HUES64 (cell line): ENCODE data around the gene CSF2RB.

Experiments
- H3K27ac ChIP-seq: 2 replicates; pipeline ENCODE4 v1.7.0; 2013; ENCODE audit warnings: low read depth, low read length, inconsistent platforms
- H3K27me3 ChIP-seq: 2 replicates; pipeline ENCODE4 v1.6.1; 2013; ENCODE audit warnings: mild to moderate bottlenecking, low read length; ENCODE audit not compliant: insufficient read depth
- H3K36me3 ChIP-seq: 2 replicates; pipeline ENCODE4 v1.6.1; 2013; ENCODE audit warnings: mild to moderate bottlenecking, low read length; ENCODE audit not compliant: insufficient read depth
- H3K4me1 ChIP-seq: 2 replicates; pipeline ENCODE4 v1.6.1; 2013; ENCODE audit warnings: mild to moderate bottlenecking, low read length, moderate library complexity; ENCODE audit not compliant: insufficient read depth
- H3K4me3 ChIP-seq: 2 replicates; pipeline ENCODE4 v1.5.1; 2013; ENCODE audit warnings: mild to moderate bottlenecking, low read length, moderate library complexity
- H3K9ac ChIP-seq: 2 replicates; pipeline ENCODE4 v1.6.1; 2013; ENCODE audit warnings: mild to moderate bottlenecking, low read depth, low read length
- H3K9me3 ChIP-seq: 2 replicates; pipeline ENCODE4 v1.6.1; 2013; ENCODE audit warnings: low read depth, low read length; ENCODE audit not compliant: insufficient read depth
- WGBS: fragments of 150-250, 120-280 bp; methylation state at CpG from one replicate; pipeline ENCODE4 v1.1.7; 2013; ENCODE audit warnings: missing lambda C conversion rate; 5-methylcytosine and 5-hydroxymethylcytosine counted together

The CSF2RB gene

GRCh38 chr22:36907253-36908195 lies 5.9 kb upstream of the CSF2RB start:
- H3K36me3 ChIP-seq = no peaks in the 10 kb centered on the region
- peaks cover 20% of the 10 kb centered on the region for H3K4me1 ChIP-seq
- 87% methylated on average over 7 of the region's 7 CpGs for WGBS
- H3K9ac ChIP-seq = no peak overlapping the region
- H3K27ac ChIP-seq = no peak overlapping the region
- H3K9me3 ChIP-seq = no peaks in the 10 kb centered on the region
- H3K4me3 ChIP-seq = no peak overlapping the region
- H3K27me3 ChIP-seq = peaks cover 36% of the 10 kb centered on the region

GRCh38 chr22:36910461-36910860 lies 3.0 kb upstream of the CSF2RB start:
- H3K36me3 ChIP-seq = no peaks in the 10 kb centered on the region
- H3K27me3 ChIP-seq = peaks cover 60% of the 10 kb centered on the region
- no peak overlapping the region for H3K9ac ChIP-seq
- H3K4me1 ChIP-seq = peaks cover 28% of the 10 kb centered on the region
- H3K9me3 ChIP-seq = no peaks in the 10 kb centered on the region
- H3K27ac ChIP-seq = no peak overlapping the region
- H3K4me3 ChIP-seq = no peak overlapping the region

- Histone ChIP-seq H3K27ac (peak overlapping the region; percentile 43; the same call in 1 of the 2 replicates), H3K4me3 (no peak overlapping the region), H3K9me3 (no peaks in the 10 kb centered on the region), H3K27me3 (peaks cover 60% of the 10 kb centered on the region), H3K9ac (no peak overlapping the region), H3K4me1 (peaks cover 28% of the 10 kb centered on the region), H3K36me3 (no peaks in the 10 kb centered on the region)
- 10% methylated on average over 12 of the region's 13 CpGs for WGBS
Observed at GRCh38 chr22:36911887-36912661, 1.4 kb upstream of the CSF2RB start.

GRCh38 chr22:36912694-36913426 lies 568 bp upstream of the CSF2RB start:
- no peaks in the 10 kb centered on the region for H3K9me3 ChIP-seq
- H3K36me3 ChIP-seq = no peaks in the 10 kb centered on the region
- H3K4me3 ChIP-seq = no peak overlapping the region
- H3K27me3 ChIP-seq = peaks cover 57% of the 10 kb centered on the region
- no peak overlapping the region for H3K9ac ChIP-seq
- peaks cover 28% of the 10 kb centered on the region for H3K4me1 ChIP-seq
- H3K27ac ChIP-seq = no peak overlapping the region
- WGBS = 91% methylated on average over 7 of the region's 8 CpGs

GRCh38 chr22:36914390-36914752 lies 943 bp downstream of the CSF2RB start:
- Histone ChIP-seq H3K9me3 (no peaks in the 10 kb centered on the region), H3K27ac (no peak overlapping the region), H3K27me3 (peaks cover 53% of the 10 kb centered on the region), H3K9ac (no peak overlapping the region), H3K4me1 (peaks cover 28% of the 10 kb centered on the region), H3K36me3 (no peaks in the 10 kb centered on the region), H3K4me3 (no peak overlapping the region)
- 89% methylated on average over 1 of the region's 1 CpG for WGBS

- H3K4me3 ChIP-seq = no peak overlapping the region
- H3K4me1 ChIP-seq = peaks cover 20% of the 10 kb centered on the region
- no peak overlapping the region for H3K9ac ChIP-seq
Observed at GRCh38 chr22:36916034-36916433, 2.6 kb downstream of the CSF2RB start.

GRCh38 chr22:36918586-36919284 lies 5.3 kb downstream of the CSF2RB start:
- H3K27me3 ChIP-seq = peaks cover 12% of the 10 kb centered on the region
- no peak overlapping the region for H3K27ac ChIP-seq
- no peaks in the 10 kb centered on the region for H3K36me3 ChIP-seq
- no peak overlapping the region for H3K9ac ChIP-seq
- H3K9me3 ChIP-seq = no peaks in the 10 kb centered on the region
- 81% methylated on average over 3 of the region's 3 CpGs for WGBS
- no peak overlapping the region for H3K4me3 ChIP-seq
- peaks cover 4% of the 10 kb centered on the region for H3K4me1 ChIP-seq

More at GRCh38 chr22:36916034-36916433, 2.6 kb downstream of the CSF2RB start:
- no peaks in the 10 kb centered on the region for H3K9me3 ChIP-seq
- peaks cover 36% of the 10 kb centered on the region for H3K27me3 ChIP-seq
- no peaks in the 10 kb centered on the region for H3K36me3 ChIP-seq
- H3K27ac ChIP-seq = no peak overlapping the region

- Histone ChIP-seq H3K9me3 (no peaks in the 10 kb centered on the region), H3K4me3 (no peak overlapping the region), H3K36me3 (no peaks in the 10 kb centered on the region), H3K27me3 (no peaks in the 10 kb centered on the region; the same call in 1 of the 2 replicates), H3K9ac (no peak overlapping the region), H3K4me1 (peaks cover 4% of the 10 kb centered on the region), H3K27ac (no peak overlapping the region)
- 88% methylated on average over 15 of the region's 15 CpGs for WGBS
Observed at GRCh38 chr22:36921309-36922104, 8.1 kb downstream of the CSF2RB start.

- 67% methylated on average over 10 of the region's 10 CpGs for WGBS
- H3K4me1 ChIP-seq = peaks cover 4% of the 10 kb centered on the region
- H3K27me3 ChIP-seq = no peaks in the 10 kb centered on the region; the same call in 1 of the 2 replicates
- H3K9me3 ChIP-seq = no peaks in the 10 kb centered on the region
- no peak overlapping the region for H3K4me3 ChIP-seq
- no peak overlapping the region for H3K27ac ChIP-seq
- no peaks in the 10 kb centered on the region for H3K36me3 ChIP-seq
- no peak overlapping the region for H3K9ac ChIP-seq
Observed at GRCh38 chr22:36922105-36922608, 8.7 kb downstream of the CSF2RB start.

- Histone ChIP-seq H3K36me3 (no peaks in the 10 kb centered on the region), H3K4me1 (peaks cover 4% of the 10 kb centered on the region), H3K4me3 (no peak overlapping the region), H3K9me3 (no peaks in the 10 kb centered on the region), H3K27me3 (no peaks in the 10 kb centered on the region; the same call in 1 of the 2 replicates), H3K9ac (no peak overlapping the region), H3K27ac (no peak overlapping the region)
- WGBS = 81% methylated on average over 7 of the region's 7 CpGs
Observed at GRCh38 chr22:36922711-36923110, 9.3 kb downstream of the CSF2RB start.
